PC-3 (cell line): ENCODE data around the gene ANKRD49. TPM values are rescaled to one million over a fixed set of nuclear protein-coding genes. Genes with fewer than 3 reads are reported as not detected.

Experiments
- ATAC-seq: fragments of 200-7000 bp; cut with Tn5 transposase; 2 replicates; pipeline ENCODE4 v1.9.1; 2020; ENCODE audit warnings: mild to moderate bottlenecking, moderate library complexity
- BruUV-seq: library from RNA; stranded (reverse); fragments of 400-500 nt; replicated peaks from 2 replicates; lab custom pipeline; 2021; lab: Mats Ljungman, UMichigan
- CTCF ChIA-PET: fragments of 300-600 bp; sonication (Branson Sonifier 250); formaldehyde crosslinking; loops from one replicate; lab custom pipeline; 2022; ENCODE audit warnings: antibody characterized with exemption; lab: Charles Lee
- POLR2A ChIA-PET: fragments of 300-600 bp; sonication (Branson Sonifier 250); formaldehyde crosslinking; loops from one replicate; lab custom pipeline; 2022; ENCODE audit warnings: antibody characterized with exemption; ENCODE audit not compliant: unreplicated experiment; lab: Charles Lee
- DNase-seq: peaks from one replicate; pipeline ENCODE4 v3.0.0-alpha.2; 2015
- H2AFZ ChIP-seq: fragments of 300-600 bp; sonication (generic); 2 replicates; pipeline ENCODE4 v1.6.0; 2016; ENCODE audit warnings: antibody characterized with exemption, low read length
- H3F3A ChIP-seq: fragments of 300-600 bp; sonication (generic); one replicate; pipeline ENCODE4 v1.6.0; 2017; ENCODE audit warnings: antibody characterized with exemption, low read length, control low read depth, mild to moderate bottlenecking; ENCODE audit not compliant: unreplicated experiment
- H3K27ac ChIP-seq: fragments of 300-600 bp; sonication (generic); 2 replicates; pipeline ENCODE4 v1.5.1; 2016; ENCODE audit warnings: mild to moderate bottlenecking, low read length
- H3K27me3 ChIP-seq: fragments of 300-600 bp; sonication (generic); 2 replicates; pipeline ENCODE4 v1.6.1; 2016; ENCODE audit warnings: low read length, mixed read lengths
- H3K36me3 ChIP-seq: fragments of 300-600 bp; sonication (generic); 2 replicates; pipeline ENCODE4 v1.6.1; 2016; ENCODE audit warnings: low read depth, mixed run types, low read length, mixed read lengths
- H3K4me1 ChIP-seq: fragments of 300-600 bp; sonication (generic); 2 replicates; pipeline ENCODE4 v1.5.1; 2016; ENCODE audit warnings: low read length; ENCODE audit not compliant: insufficient read depth
- H3K4me2 ChIP-seq: fragments of 300-600 bp; sonication (generic); 2 replicates; pipeline ENCODE4 v1.6.0; 2016; ENCODE audit warnings: low read length
- H3K4me3 ChIP-seq: fragments of 300-600 bp; sonication (generic); 2 replicates; pipeline ENCODE4 v1.5.1; 2016; ENCODE audit warnings: mild to moderate bottlenecking, low read length, mixed read lengths
- H3K79me2 ChIP-seq: fragments of 300-600 bp; sonication (generic); 2 replicates; pipeline ENCODE4 v1.6.1; 2017; ENCODE audit warnings: low read length, mixed read lengths
- H3K9ac ChIP-seq: fragments of 300-600 bp; sonication (generic); 2 replicates; pipeline ENCODE4 v1.6.0; 2016; ENCODE audit warnings: mild to moderate bottlenecking, low read length
- H3K9me2 ChIP-seq: fragments of 300-600 bp; sonication (generic); replicated peaks from 2 replicates; pipeline ENCODE4 v1.6.1; 2016; ENCODE audit warnings: mixed run types, low read length, mixed read lengths
- H3K9me3 ChIP-seq: fragments of 300-600 bp; sonication (generic); 2 replicates; pipeline ENCODE4 v1.6.1; 2016; ENCODE audit warnings: low read length, mixed read lengths
- H4K20me1 ChIP-seq: fragments of 300-600 bp; sonication (generic); 2 replicates; pipeline ENCODE4 v1.6.1; 2016; ENCODE audit warnings: low read length, mixed read lengths
- EZH2 ChIP-seq: fragments of 300-600 bp; sonication (generic); IDR thresholded peaks from one replicate; pipeline ENCODE4 v1.6.1; 2017; ENCODE audit warnings: antibody characterized with exemption, mild to moderate bottlenecking, low read length; ENCODE audit not compliant: unreplicated experiment
- EZH2phosphoT487 ChIP-seq: fragments of 300-600 bp; sonication (generic); IDR thresholded peaks from 2 replicates; pipeline ENCODE4 v1.6.1; 2018; ENCODE audit warnings: mild to moderate bottlenecking, antibody characterized with exemption, low read length, borderline replicate concordance
- intact Hi-C: fragments of 100-400 bp; cut with micrococcal nuclease; formaldehyde crosslinking; loops from 2 replicates; pipeline ENCODE4 v1.9.0; 2023
- total RNA-seq: library from RNA; depleted of rRNA; stranded (reverse); fragments of >200 nt; gene quantifications from 2 replicates; pipeline ENCODE4 v1.2.3, GENCODE V29; 2014
- TF ChIP-seq, protein P1 (sequence below): fragments of 300-600 bp; sonication (generic); conservative IDR thresholded peaks from 2 replicates; pipeline ENCODE4 v1.5.1; 2017; ENCODE audit warnings: antibody characterized with exemption, low read depth, mild to moderate bottlenecking, low read length

The ANKRD49 gene
- total RNA-seq, 1 experiment from 2014 or later = 9.0 TPM

- ATAC-seq = no peak
- Histone ChIP-seq H3K9me3 (no peaks in the 10 kb centered on the region), H3K27me3 (no peaks in the 10 kb centered on the region), H3K9ac (no peak overlapping the region), H3K4me3 (no peak overlapping the region), H3K79me2 (no peaks in the 10 kb centered on the region), H3K27ac (no peak overlapping the region), H2AFZ (no peak overlapping the region), H3K36me3 (no peaks in the 10 kb centered on the region), H4K20me1 (no peaks in the 10 kb centered on the region), H3K4me2 (no peak overlapping the region), H3K9me2 (no peaks in the 10 kb centered on the region), H3F3A (no peaks in the 10 kb centered on the region), H3K4me1 (no peaks in the 10 kb centered on the region)
- intact Hi-C loops = no loop called here
- ChIA-PET CTCF (no interaction called here), POLR2A (interaction anchor here (0.6 kb wide), 1 partner anchor 59 kb away, joined by 3 read pairs; no protein-coding TSS in a partner anchor)
- DNase-seq = no peak
- TF ChIP-seq EZH2 = no peak
- TF ChIP-seq, protein P1, sequence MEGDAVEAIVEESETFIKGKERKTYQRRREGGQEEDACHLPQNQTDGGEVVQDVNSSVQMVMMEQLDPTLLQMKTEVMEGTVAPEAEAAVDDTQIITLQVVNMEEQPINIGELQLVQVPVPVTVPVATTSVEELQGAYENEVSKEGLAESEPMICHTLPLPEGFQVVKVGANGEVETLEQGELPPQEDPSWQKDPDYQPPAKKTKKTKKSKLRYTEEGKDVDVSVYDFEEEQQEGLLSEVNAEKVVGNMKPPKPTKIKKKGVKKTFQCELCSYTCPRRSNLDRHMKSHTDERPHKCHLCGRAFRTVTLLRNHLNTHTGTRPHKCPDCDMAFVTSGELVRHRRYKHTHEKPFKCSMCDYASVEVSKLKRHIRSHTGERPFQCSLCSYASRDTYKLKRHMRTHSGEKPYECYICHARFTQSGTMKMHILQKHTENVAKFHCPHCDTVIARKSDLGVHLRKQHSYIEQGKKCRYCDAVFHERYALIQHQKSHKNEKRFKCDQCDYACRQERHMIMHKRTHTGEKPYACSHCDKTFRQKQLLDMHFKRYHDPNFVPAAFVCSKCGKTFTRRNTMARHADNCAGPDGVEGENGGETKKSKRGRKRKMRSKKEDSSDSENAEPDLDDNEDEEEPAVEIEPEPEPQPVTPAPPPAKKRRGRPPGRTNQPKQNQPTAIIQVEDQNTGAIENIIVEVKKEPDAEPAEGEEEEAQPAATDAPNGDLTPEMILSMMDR = no peak
- no peak for TF ChIP-seq EZH2phosphoT487
- BruUV-seq = no TSS peak
These were observed 30.6 kb downstream of the ANKRD49 start for GRCh38 chr11:94524341-94524740.

DNA sequence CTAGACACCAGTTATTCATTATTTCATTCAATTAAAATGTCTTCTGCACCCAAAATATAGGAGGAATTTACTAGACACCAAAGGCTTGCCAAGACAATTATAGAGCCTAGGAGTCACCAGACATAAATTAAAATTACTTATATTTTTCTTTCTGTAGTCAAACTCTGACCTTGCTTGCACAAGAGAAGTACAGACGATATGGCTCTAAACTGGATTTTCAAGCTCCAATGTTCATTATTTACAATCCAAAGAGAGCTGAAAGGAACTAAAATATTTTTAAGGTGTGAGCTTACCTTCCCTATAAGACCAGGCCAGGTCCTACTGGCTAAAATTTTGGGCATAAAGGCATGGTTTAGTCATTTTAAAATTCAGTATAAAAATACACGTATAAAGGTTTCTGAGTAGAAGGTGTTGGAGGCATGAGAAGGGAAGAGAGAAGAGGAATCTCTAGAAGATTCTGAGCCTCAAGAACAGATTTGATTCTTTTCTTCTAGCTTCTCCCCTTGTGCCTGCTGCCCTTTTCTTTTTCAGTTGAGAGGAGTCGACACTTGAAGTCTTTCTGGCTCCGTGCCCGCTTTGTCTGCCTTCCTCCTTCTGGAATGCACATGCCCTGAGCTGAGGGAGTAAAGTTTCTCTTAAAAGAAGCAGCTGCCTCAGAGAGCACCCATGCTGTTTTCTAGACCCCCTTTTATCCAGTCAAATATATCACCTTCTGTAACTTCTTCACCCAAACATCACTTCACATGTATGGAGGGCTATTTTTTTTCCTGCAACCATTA is 32.0 kb downstream of the ANKRD49 start:
- Histone ChIP-seq H2AFZ (no peak overlapping the region), H3K79me2 (no peaks in the 10 kb centered on the region), H3K9me2 (no peaks in the 10 kb centered on the region), H3K4me2 (no peak overlapping the region), H3K27ac (no peak overlapping the region), H3K4me1 (no peaks in the 10 kb centered on the region), H3K4me3 (no peak overlapping the region), H3F3A (no peaks in the 10 kb centered on the region), H3K27me3 (no peaks in the 10 kb centered on the region), H3K9me3 (no peaks in the 10 kb centered on the region), H4K20me1 (no peaks in the 10 kb centered on the region), H3K9ac (no peak overlapping the region), H3K36me3 (no peaks in the 10 kb centered on the region)
- BruUV-seq = no TSS peak
- POLR2A ChIA-PET = no interaction called here
- intact Hi-C loops = no loop called here
- TF ChIP-seq EZH2 (no peak), EZH2phosphoT487 (no peak)
- TF ChIP-seq, protein P1 = no peak
- DNase-seq (peak; percentile 48), ATAC-seq (no peak)
- CTCF ChIA-PET = no interaction called here
